Renal cortical epithelial cell (primary cell): ENCODE measurements around the gene UBE2R2. TPM values are rescaled to one million over a fixed set of nuclear protein-coding genes. Genes with fewer than 3 reads are reported as not detected.
"Not testable (repeated sequence)": the region's sequence is repeated elsewhere in the genome, so short reads cannot be mapped to it uniquely, and the experiment has no call there.

Experiments
- DNase-seq: peaks from one replicate; pipeline ENCODE4 v3.0.0-alpha.2; 2011; ENCODE audit warnings: low read depth
- total RNA-seq: library from RNA; depleted of rRNA; stranded (reverse); fragments of >200 nt; gene quantifications from 2 replicates; pipeline ENCODE4 v1.2.3, GENCODE V29; 2014

The UBE2R2 gene
- total RNA-seq, 1 donor from 2014 or later, result 39.7 TPM

GRCh38 chr9:33799928-33800704 lies 16.8 kb upstream of the UBE2R2 start:
- DNase-seq, result no peak

DNA sequence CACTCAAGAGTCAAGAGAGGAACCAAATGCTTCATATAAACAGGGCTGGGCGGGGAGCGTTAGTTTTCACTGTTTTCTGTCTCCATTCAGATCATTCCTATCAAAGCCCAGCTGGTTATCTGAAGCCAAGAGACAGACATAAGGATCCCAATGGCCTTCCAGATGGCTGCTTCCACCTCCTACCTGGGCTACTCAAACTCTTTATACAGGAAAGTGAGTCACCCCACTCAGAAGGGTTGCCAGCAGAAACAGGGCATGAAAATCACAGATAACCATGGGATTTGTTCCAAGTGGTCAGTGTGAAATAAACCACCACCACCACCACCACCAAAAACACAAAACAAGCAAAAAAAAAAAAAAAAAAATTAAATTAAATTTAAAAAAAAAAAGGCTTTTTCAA lies 16.1 kb upstream of the UBE2R2 start:
- DNase-seq, result peak; percentile 47

DNA sequence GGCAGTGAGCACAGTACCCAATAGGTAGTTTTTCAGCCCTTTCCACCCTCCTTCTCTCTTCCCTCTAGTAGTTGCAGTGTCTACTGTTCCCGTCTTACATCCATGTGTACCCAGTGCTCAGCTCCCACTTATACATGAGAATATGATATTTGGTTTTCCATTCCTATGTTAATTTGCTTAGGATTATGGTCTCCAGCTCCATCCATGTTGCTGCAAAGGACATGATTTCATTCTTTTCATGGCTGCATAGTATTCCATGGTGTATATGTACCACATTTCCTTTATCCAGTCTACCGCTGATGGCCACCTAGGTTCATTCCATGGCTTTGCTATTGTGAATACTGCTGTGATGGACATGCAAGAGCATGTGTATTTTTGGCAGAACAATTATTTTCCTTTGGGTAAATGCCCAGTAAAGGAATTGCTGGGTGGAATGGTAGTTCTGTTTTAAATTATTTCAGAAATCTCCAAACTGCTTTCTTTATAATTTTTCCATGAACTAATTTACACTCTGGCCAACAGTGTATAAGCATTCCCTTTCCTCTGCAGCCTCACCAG lies 14.9 kb upstream of the UBE2R2 start:
- not testable (repeated sequence) for DNase-seq

DNA sequence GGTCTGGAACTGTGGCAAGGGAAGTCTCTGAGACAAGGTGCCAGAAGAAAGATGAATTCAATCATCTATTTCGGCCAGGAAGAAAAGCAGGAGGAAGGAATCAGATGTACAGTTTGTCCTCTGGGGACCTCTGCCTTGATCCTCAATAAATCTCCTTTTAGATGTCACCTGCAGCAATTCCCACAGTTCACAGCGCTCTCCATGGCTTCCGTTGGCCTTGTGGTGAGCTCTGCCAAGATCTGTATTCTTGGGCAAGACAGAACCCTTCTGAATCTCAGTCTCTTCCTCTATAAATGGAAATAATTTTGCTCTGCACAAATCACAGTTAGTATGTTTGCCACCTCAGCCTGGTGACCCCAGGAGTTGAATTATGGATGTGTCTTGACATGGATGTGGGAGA lies 12.8 kb upstream of the UBE2R2 start:
- not testable (repeated sequence) for DNase-seq

DNA sequence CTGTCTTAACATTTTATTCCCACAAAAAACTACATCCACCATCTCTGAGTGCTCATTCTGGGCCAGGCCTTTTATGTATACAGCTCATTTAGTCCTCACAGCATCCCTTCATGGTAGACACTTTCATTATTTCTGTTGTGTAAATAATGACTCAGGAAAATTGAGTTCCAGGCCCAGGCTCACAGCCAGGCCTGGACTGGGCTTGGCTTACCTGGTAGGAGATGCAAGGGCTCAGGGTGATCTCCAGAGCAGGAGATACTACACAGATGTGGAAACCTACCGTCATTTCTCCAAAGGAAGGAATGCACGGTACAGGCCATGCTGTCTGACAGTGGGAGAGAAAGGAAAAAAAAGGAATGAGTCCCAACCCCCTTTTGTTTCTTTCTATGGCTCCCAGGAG lies 9.8 kb upstream of the UBE2R2 start:
- not testable (repeated sequence) for DNase-seq

GRCh38 chr9:33808979-33809322 lies 8.0 kb upstream of the UBE2R2 start:
- DNase-seq, result not testable (repeated sequence)

DNA sequence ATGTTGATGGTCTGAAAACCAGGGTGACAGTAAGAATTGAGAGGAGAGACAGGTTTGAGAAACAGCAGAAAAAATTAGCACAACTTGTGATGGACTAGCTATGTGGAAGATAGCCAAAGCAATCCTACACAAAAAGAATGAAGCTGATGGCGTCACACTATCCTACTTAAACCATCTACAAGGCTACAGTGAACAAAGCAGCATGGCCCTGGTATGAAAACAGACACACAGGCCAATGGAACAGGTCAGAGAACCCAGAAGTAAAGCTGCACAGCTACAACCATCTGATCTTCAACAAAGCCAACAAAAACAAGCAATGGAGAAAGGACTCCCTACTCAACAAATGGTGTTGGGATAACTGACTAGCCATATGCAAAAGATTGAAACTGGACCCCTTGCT lies 7.5 kb upstream of the UBE2R2 start:
- DNase-seq, result no peak

GRCh38 chr9:33813712-33814641 lies 3.0 kb upstream of the UBE2R2 start:
- DNase-seq, result peak; percentile 98

- DNase-seq, result no peak
Observed at GRCh38 chr9:33815781-33816180, 1.2 kb upstream of the UBE2R2 start.

DNA sequence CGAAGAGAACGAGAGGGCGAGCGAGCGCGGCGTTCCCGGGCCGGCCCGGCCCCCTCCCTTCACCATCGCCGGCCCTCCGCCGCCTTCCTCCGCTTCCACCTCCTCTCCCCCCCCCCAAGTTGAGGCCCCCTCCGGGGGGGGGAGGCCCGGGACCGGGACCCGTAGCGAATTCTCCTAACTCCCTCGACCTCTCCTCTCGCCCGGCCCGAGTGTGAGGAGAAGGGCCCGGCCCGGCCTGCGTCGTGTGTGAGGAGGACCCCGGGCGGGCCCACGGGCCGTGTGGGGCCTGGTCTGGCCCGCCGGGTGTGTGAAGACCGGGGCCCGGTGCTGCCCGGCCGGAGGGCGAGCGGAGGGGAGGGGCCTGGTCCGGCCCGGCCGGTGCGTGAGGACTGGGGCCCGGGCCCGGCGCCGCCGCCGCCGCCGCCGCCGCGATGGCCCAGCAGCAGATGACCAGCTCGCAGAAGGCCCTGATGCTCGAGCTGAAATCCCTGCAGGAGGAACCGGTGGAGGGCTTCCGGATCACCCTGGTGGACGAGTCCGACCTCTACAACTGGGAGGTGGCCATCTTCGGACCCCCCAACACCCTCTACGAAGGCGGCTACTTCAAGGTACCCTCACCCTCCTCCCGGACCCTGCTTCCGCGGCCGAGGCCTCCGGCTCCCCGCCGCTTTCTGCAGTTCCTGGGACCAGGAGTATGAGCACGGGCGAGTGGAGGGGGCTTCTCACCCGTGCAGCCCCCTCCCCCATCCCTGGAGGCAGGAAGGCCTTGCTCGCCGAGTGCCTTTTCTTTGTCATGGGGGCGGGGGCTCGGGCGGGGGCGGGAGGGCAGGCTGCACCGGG lies 587 bp downstream of the UBE2R2 start:
- DNase-seq, result peak; percentile 50

- no peak for DNase-seq
Observed at GRCh38 chr9:33818167-33818846, 1.3 kb downstream of the UBE2R2 start.

GRCh38 chr9:33818847-33819500 lies 2.0 kb downstream of the UBE2R2 start:
- DNase-seq, result no peak

GRCh38 chr9:33820231-33820745 lies 3.3 kb downstream of the UBE2R2 start:
- no peak for DNase-seq

DNA sequence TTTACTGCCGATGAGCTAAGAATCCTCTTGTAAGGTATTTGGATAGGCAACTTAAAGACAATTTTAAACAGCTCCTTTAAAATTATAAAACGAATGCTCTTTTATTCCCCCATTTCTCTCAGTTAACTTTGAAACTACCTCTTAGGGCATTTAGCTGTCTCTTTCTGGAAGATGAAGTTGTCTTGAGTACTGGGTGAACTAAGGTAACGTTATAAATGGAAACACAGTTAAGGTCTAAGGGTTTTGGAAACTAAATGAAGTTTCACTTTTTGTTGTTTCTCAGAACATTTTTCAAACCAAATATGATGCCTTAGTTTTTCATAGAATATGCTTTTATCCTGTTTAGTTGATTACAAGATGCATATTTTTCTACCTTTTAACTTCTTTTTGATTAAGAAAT lies 6.8 kb downstream of the UBE2R2 start:
- no peak for DNase-seq

DNA sequence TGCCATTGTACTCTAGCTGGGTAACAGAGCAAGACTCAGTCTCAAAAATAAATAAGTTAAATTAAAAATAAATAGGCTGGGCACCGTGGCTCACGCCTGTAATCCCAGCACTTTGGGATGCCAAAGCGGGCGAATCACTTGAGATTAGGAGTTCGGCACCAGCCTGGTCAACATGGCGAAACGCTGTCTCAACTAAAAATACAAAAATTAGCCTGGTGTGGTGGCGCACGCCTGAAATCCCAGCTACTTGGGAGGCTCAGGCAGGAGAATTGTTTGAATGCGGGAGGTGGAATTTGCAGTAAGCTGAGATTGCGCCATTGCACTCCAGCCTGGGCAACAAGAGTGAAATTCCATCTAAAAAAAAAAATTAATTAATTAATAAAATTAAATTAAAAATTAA lies 10.3 kb downstream of the UBE2R2 start:
- DNase-seq, result not testable (repeated sequence)

- not testable (repeated sequence) for DNase-seq
Observed at GRCh38 chr9:33829641-33830230, 12.8 kb downstream of the UBE2R2 start.

DNA sequence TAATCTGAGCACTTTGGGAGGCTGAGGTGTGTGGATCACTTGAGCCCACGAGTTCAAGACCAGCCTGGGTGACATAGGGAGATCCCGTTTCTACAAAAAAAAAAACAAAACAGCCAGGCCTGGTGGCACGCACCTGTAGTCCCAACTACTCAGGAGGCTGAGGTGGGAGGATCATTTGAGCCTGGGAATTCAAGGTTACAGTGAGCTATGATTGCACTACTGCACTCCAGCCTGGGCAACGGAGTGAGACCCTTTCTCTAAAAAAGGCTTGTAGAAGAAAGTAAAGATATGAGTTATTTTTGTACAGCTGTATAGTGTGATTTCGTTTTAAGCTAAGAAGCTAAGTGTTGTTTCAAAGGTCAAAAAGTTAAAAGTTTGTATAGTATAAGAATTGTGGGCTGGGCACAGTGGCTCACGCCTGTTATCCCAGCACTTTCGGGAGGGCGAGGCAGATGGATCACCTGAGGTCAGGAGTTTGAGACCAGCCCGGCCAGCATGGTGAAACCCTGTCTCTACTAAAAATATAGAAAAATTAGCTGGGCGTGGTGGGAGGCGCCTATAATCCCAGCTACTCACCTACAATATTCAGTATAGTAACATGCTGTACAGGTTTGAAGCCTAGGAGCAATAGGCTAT lies 18.8 kb downstream of the UBE2R2 start:
- no peak for DNase-seq

DNA sequence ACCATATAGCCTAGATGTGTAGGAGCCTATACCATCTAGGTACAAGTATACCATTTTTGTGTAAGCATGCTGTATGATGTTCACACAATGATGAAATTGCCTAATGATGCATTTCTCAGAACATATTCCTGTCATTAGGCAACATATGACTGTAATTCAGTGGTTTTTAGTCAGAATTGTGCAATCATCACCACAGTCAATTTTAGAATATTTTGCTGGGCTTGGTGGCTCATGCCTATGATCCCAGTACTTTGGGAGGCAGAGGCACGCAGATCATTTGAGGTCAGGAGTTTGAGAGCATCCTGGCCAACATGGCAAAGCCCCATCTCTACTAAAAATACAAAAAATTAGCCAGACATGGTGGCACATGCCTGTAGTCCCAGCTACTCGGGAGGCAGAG lies 19.3 kb downstream of the UBE2R2 start:
- peak; percentile 73 for DNase-seq

DNA sequence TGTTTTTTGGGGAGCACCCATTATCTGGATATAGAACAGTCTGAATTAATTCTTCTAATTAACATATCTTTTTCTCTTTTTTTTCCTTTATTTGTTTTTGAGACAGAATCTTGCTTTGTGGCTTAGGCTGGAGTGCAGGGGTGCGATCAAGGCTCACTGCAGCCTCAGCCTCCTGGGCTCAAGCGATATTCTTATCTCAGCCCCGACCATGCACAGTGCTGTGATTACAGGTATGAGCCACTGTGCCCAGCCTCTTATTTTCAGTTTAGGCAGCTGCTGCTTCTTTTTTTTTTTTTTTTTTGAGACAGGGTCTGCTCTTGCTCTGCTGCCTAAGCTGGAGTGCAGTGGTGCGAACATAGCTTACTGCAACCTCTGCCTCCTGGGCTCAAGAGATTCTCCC lies 20.2 kb downstream of the UBE2R2 start:
- no peak for DNase-seq
